Astrocyte (in vitro differentiated cells and primary cell): ENCODE data around the gene PHLPP2.

Experiments
- EZH2 ChIP-seq: IDR thresholded peaks from 2 replicates; pipeline ENCODE4 v1.6.1; 2012; ENCODE audit warnings: mild to moderate bottlenecking, low read length, inconsistent platforms; ENCODE audit not compliant: insufficient read depth
- TF ChIP-seq, protein P1 (sequence below): IDR thresholded peaks from 2 replicates; pipeline ENCODE4 v1.5.1; 2011; ENCODE audit warnings: low read depth, mild to moderate bottlenecking, inconsistent platforms, low read length, moderate library complexity; ENCODE audit not compliant: insufficient read depth

DNA sequence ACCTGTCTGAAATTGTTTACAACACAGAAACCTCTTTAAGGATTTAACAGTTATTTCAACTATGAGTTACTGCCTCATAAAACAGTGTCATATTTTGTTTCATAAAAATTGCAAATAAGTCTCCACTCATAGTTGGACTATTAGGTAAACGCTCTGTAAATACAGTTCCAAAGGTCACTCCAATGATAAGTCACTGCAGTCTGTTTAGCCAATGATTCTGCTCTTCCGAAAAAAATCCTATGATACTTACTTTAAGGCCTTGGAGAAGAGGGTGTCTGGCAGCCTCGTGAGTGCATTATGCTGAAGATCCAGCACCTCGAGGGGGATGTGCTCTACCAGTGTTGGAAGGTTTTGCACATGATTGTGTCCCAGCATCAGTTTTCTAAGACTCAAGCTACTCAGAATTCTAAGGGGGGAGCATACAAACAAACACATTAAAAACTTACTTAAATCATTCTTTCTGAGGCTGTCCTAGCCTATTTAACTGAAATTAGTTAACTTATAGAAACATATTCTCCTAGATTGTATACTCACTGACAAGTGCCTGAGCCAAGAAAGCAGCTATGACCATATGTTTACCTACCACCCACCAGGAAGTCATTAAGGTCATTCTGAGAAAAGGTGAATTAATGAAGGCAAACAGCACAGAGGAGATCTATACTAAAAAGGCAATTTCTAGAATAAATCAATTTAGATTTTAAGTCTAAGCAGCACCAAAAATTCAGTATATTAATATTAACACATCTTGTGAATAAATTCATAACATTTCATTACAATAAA is 57.4 kb downstream of the PHLPP2 start:
- TF ChIP-seq, protein P1, sequence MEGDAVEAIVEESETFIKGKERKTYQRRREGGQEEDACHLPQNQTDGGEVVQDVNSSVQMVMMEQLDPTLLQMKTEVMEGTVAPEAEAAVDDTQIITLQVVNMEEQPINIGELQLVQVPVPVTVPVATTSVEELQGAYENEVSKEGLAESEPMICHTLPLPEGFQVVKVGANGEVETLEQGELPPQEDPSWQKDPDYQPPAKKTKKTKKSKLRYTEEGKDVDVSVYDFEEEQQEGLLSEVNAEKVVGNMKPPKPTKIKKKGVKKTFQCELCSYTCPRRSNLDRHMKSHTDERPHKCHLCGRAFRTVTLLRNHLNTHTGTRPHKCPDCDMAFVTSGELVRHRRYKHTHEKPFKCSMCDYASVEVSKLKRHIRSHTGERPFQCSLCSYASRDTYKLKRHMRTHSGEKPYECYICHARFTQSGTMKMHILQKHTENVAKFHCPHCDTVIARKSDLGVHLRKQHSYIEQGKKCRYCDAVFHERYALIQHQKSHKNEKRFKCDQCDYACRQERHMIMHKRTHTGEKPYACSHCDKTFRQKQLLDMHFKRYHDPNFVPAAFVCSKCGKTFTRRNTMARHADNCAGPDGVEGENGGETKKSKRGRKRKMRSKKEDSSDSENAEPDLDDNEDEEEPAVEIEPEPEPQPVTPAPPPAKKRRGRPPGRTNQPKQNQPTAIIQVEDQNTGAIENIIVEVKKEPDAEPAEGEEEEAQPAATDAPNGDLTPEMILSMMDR: no peak
- no peak for TF ChIP-seq EZH2
